Ishikawa (cell line): ENCODE results near the gene KIZ.

ENCODE experiments used
- CEBPB ChIP-seq: IDR thresholded peaks from 2 replicates; pipeline ENCODE4 v1.6.1; 2012
- CREB1 ChIP-seq: IDR thresholded peaks from 2 replicates; pipeline ENCODE4 v1.6.1; 2012; ENCODE audit warnings: low read depth
- EGR1 ChIP-seq: IDR thresholded peaks from 2 replicates; pipeline ENCODE4 v1.6.1; 2012
- EP300 ChIP-seq: IDR thresholded peaks from 2 replicates; pipeline ENCODE4 v1.6.1; 2012; ENCODE audit warnings: borderline replicate concordance
- FOXM1 ChIP-seq: IDR thresholded peaks from 2 replicates; pipeline ENCODE4 v1.6.1; 2012; ENCODE audit warnings: low read depth, borderline replicate concordance
- NFIC ChIP-seq: IDR thresholded peaks from 2 replicates; pipeline ENCODE4 v1.6.1; 2012
- RAD21 ChIP-seq: IDR thresholded peaks from 2 replicates; pipeline ENCODE4 v1.6.1; 2012; ENCODE audit warnings: low read depth
- TAF1 ChIP-seq: IDR thresholded peaks from 2 replicates; pipeline ENCODE4 v1.6.1; 2012; ENCODE audit warnings: low read depth, mild to moderate bottlenecking
- TCF12 ChIP-seq: IDR thresholded peaks from 2 replicates; pipeline ENCODE4 v1.6.1; 2012; ENCODE audit warnings: low read depth
- TEAD4 ChIP-seq: IDR thresholded peaks from 2 replicates; pipeline ENCODE4 v1.6.1; 2012
- YY1 ChIP-seq: IDR thresholded peaks from 2 replicates; pipeline ENCODE4 v1.6.1; 2012; ENCODE audit warnings: low read depth
- ZBTB7A ChIP-seq: IDR thresholded peaks from 2 replicates; pipeline ENCODE4 v1.6.1; 2012; ENCODE audit warnings: low read depth
- TF ChIP-seq, protein P1 (sequence below): IDR thresholded peaks from 2 replicates; pipeline ENCODE4 v1.6.1; 2012; ENCODE audit warnings: low read depth, mild to moderate bottlenecking
- TF ChIP-seq, protein P2 (sequence below): IDR thresholded peaks from 2 replicates; pipeline ENCODE4 v1.6.1; 2012
- TF ChIP-seq, protein P3 (sequence below): IDR thresholded peaks from 2 replicates; pipeline ENCODE4 v1.6.1; 2012

Gene KIZ

DNA sequence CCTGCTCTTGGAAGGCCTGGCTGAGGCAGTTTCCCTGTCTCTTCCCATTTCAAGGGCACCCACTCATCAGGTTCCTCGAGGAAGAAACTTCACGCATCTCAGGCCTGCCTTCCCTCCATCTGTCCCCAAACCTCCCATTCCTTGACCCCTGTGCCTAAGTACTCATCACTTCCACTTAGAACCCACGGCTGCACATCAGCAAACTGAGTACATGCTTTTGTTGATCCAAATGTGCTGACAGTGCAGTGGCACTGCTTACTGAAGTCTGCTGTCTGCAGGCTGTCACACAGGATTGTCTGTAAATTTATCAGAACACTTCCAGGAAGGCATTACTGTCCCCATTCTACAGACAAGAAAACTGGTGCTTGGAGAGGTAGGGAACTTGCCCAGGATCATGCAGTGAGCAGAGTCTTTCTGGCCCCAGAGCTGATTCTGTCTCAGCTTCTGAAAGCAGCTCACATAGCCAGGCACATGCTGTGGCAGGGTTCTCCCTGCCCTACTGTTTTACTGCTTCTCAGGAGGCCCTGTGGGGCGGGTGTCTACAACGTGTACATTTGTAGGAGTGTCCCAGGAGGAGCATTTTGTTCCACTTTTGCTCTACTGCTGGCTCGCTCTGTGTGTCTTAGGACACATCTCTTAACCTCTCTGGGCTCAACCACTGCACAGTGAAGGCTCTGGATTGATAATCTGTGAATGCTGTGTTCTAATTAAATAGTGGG lies 113.1 kb downstream of the KIZ start:
- TF ChIP-seq TEAD4 = no peak
- TF ChIP-seq, protein P1, sequence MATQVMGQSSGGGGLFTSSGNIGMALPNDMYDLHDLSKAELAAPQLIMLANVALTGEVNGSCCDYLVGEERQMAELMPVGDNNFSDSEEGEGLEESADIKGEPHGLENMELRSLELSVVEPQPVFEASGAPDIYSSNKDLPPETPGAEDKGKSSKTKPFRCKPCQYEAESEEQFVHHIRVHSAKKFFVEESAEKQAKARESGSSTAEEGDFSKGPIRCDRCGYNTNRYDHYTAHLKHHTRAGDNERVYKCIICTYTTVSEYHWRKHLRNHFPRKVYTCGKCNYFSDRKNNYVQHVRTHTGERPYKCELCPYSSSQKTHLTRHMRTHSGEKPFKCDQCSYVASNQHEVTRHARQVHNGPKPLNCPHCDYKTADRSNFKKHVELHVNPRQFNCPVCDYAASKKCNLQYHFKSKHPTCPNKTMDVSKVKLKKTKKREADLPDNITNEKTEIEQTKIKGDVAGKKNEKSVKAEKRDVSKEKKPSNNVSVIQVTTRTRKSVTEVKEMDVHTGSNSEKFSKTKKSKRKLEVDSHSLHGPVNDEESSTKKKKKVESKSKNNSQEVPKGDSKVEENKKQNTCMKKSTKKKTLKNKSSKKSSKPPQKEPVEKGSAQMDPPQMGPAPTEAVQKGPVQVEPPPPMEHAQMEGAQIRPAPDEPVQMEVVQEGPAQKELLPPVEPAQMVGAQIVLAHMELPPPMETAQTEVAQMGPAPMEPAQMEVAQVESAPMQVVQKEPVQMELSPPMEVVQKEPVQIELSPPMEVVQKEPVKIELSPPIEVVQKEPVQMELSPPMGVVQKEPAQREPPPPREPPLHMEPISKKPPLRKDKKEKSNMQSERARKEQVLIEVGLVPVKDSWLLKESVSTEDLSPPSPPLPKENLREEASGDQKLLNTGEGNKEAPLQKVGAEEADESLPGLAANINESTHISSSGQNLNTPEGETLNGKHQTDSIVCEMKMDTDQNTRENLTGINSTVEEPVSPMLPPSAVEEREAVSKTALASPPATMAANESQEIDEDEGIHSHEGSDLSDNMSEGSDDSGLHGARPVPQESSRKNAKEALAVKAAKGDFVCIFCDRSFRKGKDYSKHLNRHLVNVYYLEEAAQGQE = no peak
- TF ChIP-seq, protein P2, sequence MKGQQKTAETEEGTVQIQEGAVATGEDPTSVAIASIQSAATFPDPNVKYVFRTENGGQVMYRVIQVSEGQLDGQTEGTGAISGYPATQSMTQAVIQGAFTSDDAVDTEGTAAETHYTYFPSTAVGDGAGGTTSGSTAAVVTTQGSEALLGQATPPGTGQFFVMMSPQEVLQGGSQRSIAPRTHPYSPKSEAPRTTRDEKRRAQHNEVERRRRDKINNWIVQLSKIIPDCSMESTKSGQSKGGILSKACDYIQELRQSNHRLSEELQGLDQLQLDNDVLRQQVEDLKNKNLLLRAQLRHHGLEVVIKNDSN = no peak
- TF ChIP-seq YY1 = no peak
- no peak for TF ChIP-seq RAD21
- no peak for TF ChIP-seq FOXM1
- TF ChIP-seq TAF1 = no peak
- TF ChIP-seq, protein P3, sequence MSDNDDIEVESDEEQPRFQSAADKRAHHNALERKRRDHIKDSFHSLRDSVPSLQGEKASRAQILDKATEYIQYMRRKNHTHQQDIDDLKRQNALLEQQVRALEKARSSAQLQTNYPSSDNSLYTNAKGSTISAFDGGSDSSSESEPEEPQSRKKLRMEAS = no peak
- no peak for TF ChIP-seq EP300
- TF ChIP-seq TCF12 = no peak
- no peak for TF ChIP-seq NFIC
- TF ChIP-seq CEBPB = no peak
- no peak for TF ChIP-seq EGR1
- no peak for TF ChIP-seq CREB1
- no peak for TF ChIP-seq ZBTB7A

DNA sequence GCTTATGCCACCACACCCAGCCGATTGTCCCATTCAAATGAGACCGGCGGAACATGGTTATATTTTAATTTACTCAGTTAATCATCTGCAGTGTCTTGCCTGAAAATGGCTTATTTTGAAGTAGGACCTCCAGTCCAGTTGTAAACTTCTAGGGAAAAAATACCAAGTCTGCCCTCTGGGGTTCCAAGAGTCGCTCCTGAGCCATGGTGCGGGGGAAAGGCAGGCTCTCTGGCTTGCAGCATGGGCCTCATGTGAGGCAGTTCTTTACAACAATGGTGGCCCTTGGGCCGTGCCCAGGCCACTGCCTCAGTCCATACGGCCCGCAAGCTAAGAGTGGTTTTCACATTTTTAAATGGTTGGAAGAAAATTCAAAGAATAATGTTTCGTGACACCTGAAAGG lies 114.5 kb downstream of the KIZ start:
- TF ChIP-seq EP300 = no peak
- TF ChIP-seq TCF12 = no peak
- no peak for TF ChIP-seq EGR1
- TF ChIP-seq NFIC = no peak
- TF ChIP-seq CREB1 = no peak
- TF ChIP-seq ZBTB7A = no peak
- TF ChIP-seq TAF1 = no peak
- TF ChIP-seq, protein P1 = no peak
- no peak for TF ChIP-seq YY1

DNA sequence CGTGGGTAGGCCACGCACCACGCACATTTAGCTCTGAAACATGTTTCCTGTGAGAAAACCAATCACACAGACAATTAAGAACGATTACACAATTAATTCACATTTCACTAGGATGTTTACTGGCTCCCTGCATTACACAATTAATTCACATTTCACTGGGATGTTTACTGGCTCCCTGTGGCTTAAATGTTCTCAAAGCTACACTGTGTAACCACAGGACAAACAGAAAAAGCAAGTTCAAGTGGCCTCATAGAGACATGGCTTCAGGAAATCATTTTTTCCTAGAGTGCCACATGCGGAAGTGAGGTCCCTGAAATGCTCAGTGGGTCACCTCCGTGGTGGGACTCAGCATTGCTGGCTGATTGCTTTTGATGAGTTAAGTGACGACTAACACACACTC lies 115.5 kb downstream of the KIZ start:
- no peak for TF ChIP-seq FOXM1
- no peak for TF ChIP-seq EP300
- no peak for TF ChIP-seq YY1
- TF ChIP-seq TEAD4 = no peak

DNA sequence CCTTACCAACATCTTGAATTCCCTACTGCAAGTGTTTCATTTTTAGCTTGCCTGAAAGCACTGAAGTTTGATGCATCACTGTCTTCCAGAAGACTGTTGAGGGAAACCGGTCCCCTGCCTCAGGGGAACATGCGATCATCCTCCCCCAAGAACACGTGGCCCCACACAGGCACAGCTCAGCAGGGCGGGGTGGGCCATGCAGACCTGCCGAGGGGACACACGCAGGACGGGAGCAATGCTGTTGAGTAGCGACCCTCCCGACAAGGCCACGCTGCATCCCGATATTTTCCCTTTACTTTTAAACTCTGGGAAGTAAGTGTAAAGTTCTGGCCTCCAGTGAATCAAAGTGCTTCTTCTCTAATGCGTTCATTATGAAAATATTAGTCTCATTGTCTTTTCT lies 117.9 kb downstream of the KIZ start:
- TF ChIP-seq RAD21 = no peak
- TF ChIP-seq TAF1 = no peak
- TF ChIP-seq, protein P3 = no peak
- no peak for TF ChIP-seq TCF12
- no peak for TF ChIP-seq EP300
- no peak for TF ChIP-seq ZBTB7A
- no peak for TF ChIP-seq YY1
- TF ChIP-seq, protein P2 = no peak
- TF ChIP-seq CEBPB = no peak
- TF ChIP-seq TEAD4 = no peak
- no peak for TF ChIP-seq EGR1

DNA sequence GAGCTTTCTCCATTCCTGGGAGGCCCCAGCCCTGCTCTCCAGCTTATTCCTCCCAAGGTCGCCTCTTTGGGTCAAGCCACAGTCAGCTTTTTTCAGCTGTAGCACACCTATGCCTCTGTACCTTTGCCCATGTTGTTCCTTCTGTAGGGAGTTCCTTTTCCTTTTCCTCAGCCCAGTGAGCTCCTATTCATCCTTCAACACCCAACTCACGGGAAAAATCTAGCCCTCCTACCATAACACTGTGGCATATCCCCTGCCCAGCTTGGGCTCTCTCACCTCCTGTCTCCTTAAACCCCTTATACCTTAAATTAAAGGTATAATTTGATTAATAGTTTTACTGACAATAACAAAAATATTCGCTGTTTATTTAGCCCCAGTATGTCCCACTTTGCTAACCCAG lies 118.9 kb downstream of the KIZ start:
- TF ChIP-seq TEAD4 (no peak), ZBTB7A (no peak), CREB1 (no peak), NFIC (no peak), EGR1 (no peak), TCF12 (no peak), FOXM1 (no peak), TAF1 (no peak)
- TF ChIP-seq, protein P3 = no peak
- TF ChIP-seq, protein P1 = no peak
